Colon (tissue), 2 donors: Measurements from ENCODE around the gene UVRAG.

ENCODE experiments used
- FAIRE-seq: peaks from 2 replicates; lab custom pipeline; 2012; peaks lifted over from hg19 to GRCh38; lab: Jason Lieb, UNC
- donor health status: control.
- donor health status: control.

UVRAG gene

GRCh38 chr11:76172583-76172982 is 357.6 kb downstream of the UVRAG start:
- FAIRE-seq: no peak

- FAIRE-seq: no peak
Observed at GRCh38 chr11:76173663-76174062, 358.7 kb downstream of the UVRAG start.

GRCh38 chr11:76174330-76174729 is 359.3 kb downstream of the UVRAG start:
- no peak for FAIRE-seq

GRCh38 chr11:76175783-76176182 is 360.8 kb downstream of the UVRAG start:
- FAIRE-seq: no peak

- FAIRE-seq: no peak
Observed at GRCh38 chr11:76176463-76176862, 361.5 kb downstream of the UVRAG start.

- FAIRE-seq: no peak
Observed at GRCh38 chr11:76177250-76177686, 362.3 kb downstream of the UVRAG start.

- FAIRE-seq: no peak
Observed at GRCh38 chr11:76179147-76179546, 364.1 kb downstream of the UVRAG start.

GRCh38 chr11:76181371-76181770 is 366.4 kb downstream of the UVRAG start:
- no peak for FAIRE-seq

- no peak for FAIRE-seq
Observed at GRCh38 chr11:76184551-76184993, 369.6 kb downstream of the UVRAG start.

- no peak for FAIRE-seq
Observed at GRCh38 chr11:76185511-76185910, 370.5 kb downstream of the UVRAG start.

- no peak for FAIRE-seq
Observed at GRCh38 chr11:76185931-76186401, 371.0 kb downstream of the UVRAG start.

- no peak for FAIRE-seq
Observed at GRCh38 chr11:76186776-76187279, 371.8 kb downstream of the UVRAG start.

GRCh38 chr11:76188873-76189272 is 373.9 kb downstream of the UVRAG start:
- FAIRE-seq: no peak

GRCh38 chr11:76189682-76190081 is 374.7 kb downstream of the UVRAG start:
- no peak for FAIRE-seq

GRCh38 chr11:76190376-76190775 is 375.4 kb downstream of the UVRAG start:
- no peak for FAIRE-seq
